SK-N-MC (cell line): Measurements from ENCODE around the gene R3HDM2.

Experiments
- DNase-seq: peaks from one replicate; pipeline ENCODE4 v3.0.0-alpha.2; 2011; ENCODE audit warnings: low read depth, low spot score
- H3K27ac ChIP-seq: fragments of 200-600 bp; sonication (generic); 2 replicates; pipeline ENCODE4 v1.5.1; 2016; ENCODE audit warnings: mixed run types
- H3K36me3 ChIP-seq: fragments of 200-600 bp; sonication (generic); 2 replicates; pipeline ENCODE4 v1.6.1; 2017; ENCODE audit warnings: antibody characterized with exemption, low read length, mixed read lengths; ENCODE audit not compliant: insufficient read depth
- H3K4me3 ChIP-seq: fragments of 200-600 bp; sonication (generic); 2 replicates; pipeline ENCODE4 v1.5.1; 2016
- H3K9ac ChIP-seq: fragments of 200-600 bp; sonication (generic); 2 replicates; pipeline ENCODE4 v1.8.0; 2017; ENCODE audit warnings: mixed run types, mixed read lengths; ENCODE audit not compliant: insufficient read length
- H3K9me3 ChIP-seq: fragments of 200-600 bp; sonication (generic); 2 replicates; pipeline ENCODE4 v1.6.1; 2017; ENCODE audit warnings: low read depth, mild to moderate bottlenecking, antibody characterized with exemption, low read length, moderate library complexity, mixed read lengths
- EZH2 ChIP-seq: fragments of 200-600 bp; sonication (generic); IDR thresholded peaks from one replicate; pipeline ENCODE4 v1.6.1; 2017; ENCODE audit warnings: antibody characterized with exemption
- FOXP2 ChIP-seq: optimal IDR thresholded peaks from 2 replicates; pipeline ENCODE3; 2011; ENCODE audit warnings: mild to moderate bottlenecking, moderate library complexity; ENCODE audit not compliant: insufficient read depth; ENCODE audit errors: extremely low read length, control extremely low read depth
- POLR2AphosphoS5 ChIP-seq: IDR thresholded peaks from 2 replicates; pipeline ENCODE4 v1.6.1; 2012; ENCODE audit warnings: mild to moderate bottlenecking, low read depth, low read length, borderline replicate concordance

Gene R3HDM2

GRCh38 chr12:57430931-57431566, at the start of gene R3HDM2:
TSS of gene R3HDM2 (minus strand) at chr12:57431043. CDS start at chr12:57310428, 120,615 bp downstream.
- Histone ChIP-seq H3K4me3 (peak within 1 kb of the TSS; percentile 98), H3K9ac (peak within 1 kb of the TSS; percentile 89), H3K9me3 (no peaks in the 10 kb centered on the region), H3K27ac (peak within 1 kb of the TSS; percentile 82), H3K36me3 (no peaks in the 10 kb centered on the region)
- TF ChIP-seq POLR2AphosphoS5 (peak; percentile 96), EZH2 (no peak), FOXP2 (no peak)
- peak; percentile 73 for DNase-seq

DNA sequence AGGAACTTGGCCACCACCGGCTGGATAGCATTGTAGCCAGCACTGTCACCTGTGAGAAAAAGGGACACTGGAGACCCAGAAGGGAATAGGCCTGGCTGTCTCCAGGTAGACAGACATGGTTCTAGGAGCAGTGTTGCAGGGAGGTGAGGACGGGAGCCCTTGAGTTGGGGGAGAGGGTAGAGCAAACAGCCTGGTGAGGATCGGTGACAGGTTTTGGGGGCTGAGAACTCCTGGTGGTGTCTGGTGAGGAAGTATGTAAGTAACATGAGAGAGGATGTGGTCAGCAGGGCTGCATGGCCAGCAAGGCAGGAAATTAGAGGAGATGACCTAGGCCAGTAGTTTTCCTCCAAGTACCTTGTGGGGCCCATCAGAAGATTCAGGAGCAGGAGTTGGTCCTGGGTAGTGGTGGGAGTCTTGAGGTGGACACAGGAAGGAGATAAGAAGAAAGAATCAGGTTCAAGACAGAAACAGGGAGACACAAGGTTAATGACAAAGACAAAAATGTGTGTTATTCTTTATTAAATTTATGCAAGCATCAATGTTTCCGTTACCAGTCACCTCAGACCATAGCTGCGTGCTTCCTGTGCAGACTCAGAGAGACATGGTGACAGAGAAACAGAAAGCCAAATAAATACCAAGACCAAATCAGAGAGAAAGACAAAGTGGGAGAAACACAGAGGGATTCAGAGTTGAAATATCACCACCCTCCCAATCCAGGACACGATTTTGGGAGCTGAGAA, 48.7 kb upstream of the R3HDM2 start, which contains the start of gene ARHGAP9:
TSS of gene ARHGAP9 (minus strand) at position 491 of the 740 bp plus-strand sequence. CDS start at position 31, 460 bp downstream.
- TF ChIP-seq EZH2 (no peak), FOXP2 (no peak), POLR2AphosphoS5 (no peak)
- Histone ChIP-seq H3K27ac (no peak within 1 kb of the TSS), H3K9ac (no peak within 1 kb of the TSS), H3K4me3 (no peak within 1 kb of the TSS), H3K9me3 (no peaks in the 10 kb centered on the region), H3K36me3 (no peaks in the 10 kb centered on the region)
- no peak for DNase-seq

DNA sequence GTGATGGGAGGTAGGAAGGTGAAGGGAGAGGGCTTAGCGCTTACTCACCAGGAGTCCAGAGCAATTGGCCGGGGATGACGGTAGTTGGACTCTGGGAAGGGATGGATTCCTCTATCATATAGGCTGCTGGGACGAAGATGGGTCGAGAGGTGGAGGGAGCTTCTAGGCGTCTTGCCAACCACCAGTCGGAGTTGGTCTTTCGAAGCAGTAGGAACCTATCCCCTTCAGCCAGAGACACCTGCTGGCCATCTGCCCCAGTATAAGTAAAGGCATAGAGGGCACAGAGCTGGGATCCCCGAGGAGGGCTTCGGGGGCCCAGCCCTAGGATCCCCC, 48.2 kb upstream of the R3HDM2 start:
- Histone ChIP-seq H3K4me3 (no peak overlapping the region), H3K9ac (no peak overlapping the region), H3K27ac (no peak overlapping the region), H3K36me3 (no peaks in the 10 kb centered on the region), H3K9me3 (no peaks in the 10 kb centered on the region)
- TF ChIP-seq FOXP2: no peak
- no peak for TF ChIP-seq EZH2
- no peak for TF ChIP-seq POLR2AphosphoS5
- no peak for DNase-seq

DNA sequence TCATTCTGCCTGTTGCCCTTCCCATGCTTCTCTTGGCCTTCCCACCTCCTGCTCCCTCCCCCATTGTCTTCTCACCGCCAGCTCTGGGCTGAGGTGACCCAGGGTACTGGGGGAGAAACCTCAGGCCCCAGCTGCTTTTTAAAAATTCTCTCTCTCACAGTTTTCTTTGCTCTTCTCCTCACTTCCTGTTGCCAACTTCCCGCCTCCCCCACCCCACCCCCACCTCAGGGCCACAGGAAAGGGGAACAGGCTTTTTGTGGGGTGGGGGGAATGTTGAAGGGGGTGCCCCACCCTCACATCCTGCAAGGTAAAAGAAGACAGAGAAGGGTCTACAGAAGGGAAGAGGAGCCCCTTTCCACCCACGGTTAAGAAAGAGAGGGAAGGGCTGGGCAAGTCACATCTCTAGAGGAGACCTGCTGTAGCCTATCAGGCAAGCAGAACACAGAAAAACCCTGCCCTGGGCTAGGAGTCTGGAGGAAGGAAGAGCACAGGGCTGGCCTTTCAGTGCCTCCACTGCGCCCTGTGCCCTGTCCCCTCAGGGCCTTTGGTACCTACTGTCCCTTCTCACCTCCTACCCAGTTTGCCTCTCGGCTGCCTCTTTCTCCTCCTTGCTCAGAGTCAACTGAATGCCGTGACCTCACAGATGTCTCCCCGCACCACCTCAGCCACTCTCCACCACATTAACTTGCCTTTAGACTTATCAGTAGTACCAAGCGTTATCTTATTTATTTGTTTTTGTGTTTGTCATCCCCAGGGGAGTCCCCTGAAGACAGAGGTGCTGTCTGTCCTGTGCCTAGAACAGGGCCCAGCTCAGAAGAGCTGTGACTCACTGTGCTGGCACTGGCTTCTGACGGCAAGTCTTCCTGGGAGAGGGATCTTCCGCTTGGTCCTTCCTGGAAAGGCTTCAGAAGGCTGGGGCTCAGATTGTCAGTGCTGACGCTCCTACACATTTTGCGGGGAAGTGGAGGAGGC, 47.2 kb upstream of the R3HDM2 start:
- Histone ChIP-seq H3K36me3 (no peaks in the 10 kb centered on the region), H3K27ac (peak overlapping the region; percentile 34; the same call in 1 of the 2 replicates), H3K4me3 (no peak overlapping the region), H3K9ac (peak overlapping the region; percentile 47), H3K9me3 (no peaks in the 10 kb centered on the region)
- TF ChIP-seq POLR2AphosphoS5: no peak
- no peak for TF ChIP-seq EZH2
- TF ChIP-seq FOXP2: no peak
- no peak for DNase-seq

DNA sequence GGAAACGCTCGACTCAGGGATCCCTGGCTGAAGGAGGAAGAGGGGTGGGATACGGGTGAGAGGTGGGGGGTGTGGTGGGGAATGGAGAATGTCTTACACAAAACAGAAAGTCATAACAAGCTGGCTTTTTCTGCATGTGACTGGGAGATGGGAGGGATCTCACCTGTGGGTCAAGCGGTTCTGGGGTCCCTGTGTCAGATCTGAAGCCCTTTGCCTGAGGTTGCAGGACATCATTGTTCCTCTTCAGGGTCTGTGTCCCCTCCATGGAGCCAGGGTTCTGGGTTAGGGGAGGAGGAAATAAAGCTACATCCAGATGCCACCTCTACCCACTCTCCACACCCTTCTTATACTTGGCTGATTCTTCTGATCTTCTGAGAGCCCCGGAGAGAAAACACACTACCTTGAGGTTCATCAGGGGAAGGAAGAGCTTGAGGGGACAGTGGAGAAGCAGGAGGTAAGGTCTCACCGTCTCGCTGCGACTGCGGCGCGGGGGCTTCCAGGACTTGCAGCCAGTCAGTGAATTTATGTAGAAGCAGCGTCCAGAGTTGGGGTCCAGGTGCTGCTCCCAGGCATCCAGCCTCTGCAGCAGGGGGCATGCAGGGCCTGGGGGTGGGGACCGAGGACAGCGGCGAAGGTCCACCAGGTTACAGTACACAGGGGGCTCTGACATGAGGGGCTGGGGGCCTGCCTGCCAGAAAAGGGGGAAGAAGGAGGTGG, 46.3 kb upstream of the R3HDM2 start:
- Histone ChIP-seq H3K36me3 (no peaks in the 10 kb centered on the region), H3K9ac (peak overlapping the region; percentile 47), H3K4me3 (no peak overlapping the region), H3K27ac (peak overlapping the region; percentile 34; the same call in 1 of the 2 replicates), H3K9me3 (no peaks in the 10 kb centered on the region)
- no peak for DNase-seq
- TF ChIP-seq EZH2: no peak
- TF ChIP-seq FOXP2: no peak
- TF ChIP-seq POLR2AphosphoS5: no peak

- no peak for DNase-seq
- TF ChIP-seq EZH2: no peak
- no peak for TF ChIP-seq POLR2AphosphoS5
- TF ChIP-seq FOXP2: no peak
- no peak overlapping the region for H3K4me3 ChIP-seq
- no peak overlapping the region for H3K9ac ChIP-seq
- H3K9me3 ChIP-seq: no peaks in the 10 kb centered on the region
- no peak overlapping the region for H3K27ac ChIP-seq
- H3K36me3 ChIP-seq: no peaks in the 10 kb centered on the region
These were observed 45.5 kb upstream of the R3HDM2 start for GRCh38 chr12:57476162-57476992.
